HG02970 (cell line): ENCODE measurements around the gene GFPT1.
"Not testable (repeated sequence)": the region's sequence is repeated elsewhere in the genome, so short reads cannot be mapped to it uniquely, and the experiment has no call there.

Source experiments
- ATAC-seq: cut with Tn5 transposase; IDR thresholded peaks from one replicate; pipeline ENCODE4 v1.9.1; 2021; ENCODE audit warnings: mild to moderate bottlenecking, moderate library complexity, moderate number of reproducible peaks; ENCODE audit not compliant: unreplicated experiment, low FRiP score

GFPT1 gene

DNA sequence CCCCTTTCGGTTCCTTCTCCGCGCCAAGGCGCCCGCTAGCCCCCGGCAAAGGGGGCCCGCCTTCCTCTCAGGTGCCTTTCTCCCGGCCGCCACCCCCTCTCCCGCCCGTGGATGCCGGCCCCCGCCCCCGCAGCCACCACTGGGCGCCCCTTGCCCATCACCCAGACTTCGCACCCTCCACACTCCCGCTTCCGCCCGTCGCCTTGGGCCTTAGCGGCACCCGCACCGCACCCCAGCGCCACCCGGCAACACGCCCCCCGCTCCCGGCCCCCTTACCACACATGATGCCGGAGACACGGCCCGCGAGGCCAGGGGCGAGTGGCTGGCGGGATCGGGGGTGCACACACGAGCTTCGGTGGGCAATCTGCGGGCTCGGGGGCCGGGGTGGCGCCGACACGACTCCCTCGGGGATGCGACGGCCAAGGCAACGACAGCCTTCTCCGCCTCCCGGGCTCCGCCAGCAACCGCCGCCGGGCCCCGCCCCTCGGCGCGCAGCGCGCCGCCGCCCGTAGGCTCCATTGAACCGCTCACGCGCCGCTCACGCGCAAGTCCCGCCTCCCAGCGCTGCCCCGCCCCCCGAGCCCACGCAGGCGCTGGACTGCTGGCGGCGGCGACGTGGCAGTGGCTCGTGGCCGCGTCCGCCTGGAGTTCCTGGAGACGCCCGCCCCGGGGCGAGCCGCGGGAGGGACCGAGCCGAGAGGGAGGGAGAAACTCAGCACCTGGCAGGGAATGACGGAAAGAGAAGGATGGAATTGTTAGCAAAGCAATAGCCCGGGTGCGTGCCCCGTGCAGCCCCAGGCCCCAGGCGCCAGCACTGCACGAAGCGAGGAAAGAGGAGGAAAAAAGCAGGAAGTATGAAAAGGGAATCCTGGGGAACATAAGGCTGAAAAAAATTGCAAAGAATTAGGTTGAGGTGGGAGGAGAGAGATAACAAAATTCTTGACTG, at the start of gene GFPT1:
TSS of gene GFPT1 (minus strand) at position 439 of the 946 bp plus-strand sequence. CDS start at position 283, 156 bp downstream.
- ATAC-seq, result peak; percentile 83

GRCh38 chr2:69436596-69436937, 49.5 kb upstream of the GFPT1 start:
- no peak for ATAC-seq

- no peak for ATAC-seq
These were observed 47.7 kb upstream of the GFPT1 start for GRCh38 chr2:69434753-69435152.

DNA sequence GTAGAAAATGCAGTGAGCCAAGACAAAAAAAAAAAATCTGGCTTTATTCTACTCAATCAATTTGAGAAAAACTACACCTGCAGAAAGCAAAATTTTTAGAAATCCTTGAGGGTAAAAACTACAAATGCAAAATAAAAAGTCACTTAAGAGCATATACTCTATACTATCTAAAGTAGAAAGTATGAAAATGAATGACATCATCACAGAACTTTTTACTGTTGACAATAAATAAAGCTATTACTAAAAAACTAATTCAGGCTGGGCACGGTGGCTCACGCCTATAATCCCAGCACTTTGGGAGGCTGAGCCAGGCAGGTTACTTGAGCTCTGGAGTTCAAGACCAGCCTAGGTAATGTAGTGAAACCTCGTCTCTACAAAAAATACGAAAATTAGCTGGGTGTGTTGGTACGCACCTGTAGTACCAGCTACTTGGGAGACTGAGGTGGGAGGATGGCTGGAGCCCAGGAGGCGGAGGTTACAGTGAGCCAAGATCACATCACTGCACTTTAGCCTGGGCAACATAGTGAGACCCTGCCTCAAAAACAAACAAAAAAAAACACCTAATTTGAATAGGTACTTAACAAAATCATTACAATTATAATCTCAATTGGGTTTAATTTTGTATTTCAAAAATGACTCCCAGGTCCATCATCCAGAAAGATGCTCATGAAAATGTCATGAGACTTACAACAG, 42.6 kb upstream of the GFPT1 start:
- ATAC-seq, result no peak

GRCh38 chr2:69428981-69429380, 42.0 kb upstream of the GFPT1 start:
- no peak for ATAC-seq

DNA sequence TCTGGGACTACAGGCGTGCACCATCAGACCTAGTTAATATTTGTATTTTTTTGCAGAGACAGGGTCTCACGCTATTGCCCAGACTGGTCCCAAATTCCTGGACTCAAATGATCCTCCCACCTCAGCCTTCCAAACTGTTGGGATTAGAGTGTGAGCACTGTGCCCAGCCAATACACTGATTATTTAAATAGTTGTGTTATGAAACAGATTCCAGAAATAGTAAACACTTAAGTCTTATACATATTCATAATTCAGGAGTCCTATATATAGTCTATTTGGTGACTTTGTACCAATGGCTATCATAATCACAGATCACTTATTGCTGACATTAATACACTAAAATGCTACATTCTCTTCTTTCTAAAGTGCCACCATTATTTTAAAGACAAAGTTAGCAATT, 37.4 kb upstream of the GFPT1 start:
- ATAC-seq, result no peak

DNA sequence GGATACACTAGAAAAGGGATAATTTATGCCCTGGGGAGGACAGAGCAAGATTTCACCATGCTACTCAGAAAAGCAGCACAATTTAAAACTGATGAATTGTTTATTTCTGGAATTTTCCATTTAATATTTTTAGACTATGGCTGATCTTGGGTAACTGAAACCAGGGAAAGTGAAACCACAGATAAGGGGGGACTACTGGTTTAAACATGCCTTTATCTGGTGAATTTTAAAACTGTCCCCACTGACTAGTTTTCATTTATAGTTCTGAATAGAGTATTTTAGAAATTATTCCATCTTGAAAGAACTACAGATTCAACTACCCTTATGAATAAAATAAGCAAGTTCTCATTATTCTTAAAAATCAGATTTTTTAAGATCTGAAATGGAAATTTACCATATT, 35.2 kb upstream of the GFPT1 start:
- no peak for ATAC-seq

- not testable (repeated sequence) for ATAC-seq
These were observed 32.1 kb upstream of the GFPT1 start for GRCh38 chr2:69419111-69419510.

DNA sequence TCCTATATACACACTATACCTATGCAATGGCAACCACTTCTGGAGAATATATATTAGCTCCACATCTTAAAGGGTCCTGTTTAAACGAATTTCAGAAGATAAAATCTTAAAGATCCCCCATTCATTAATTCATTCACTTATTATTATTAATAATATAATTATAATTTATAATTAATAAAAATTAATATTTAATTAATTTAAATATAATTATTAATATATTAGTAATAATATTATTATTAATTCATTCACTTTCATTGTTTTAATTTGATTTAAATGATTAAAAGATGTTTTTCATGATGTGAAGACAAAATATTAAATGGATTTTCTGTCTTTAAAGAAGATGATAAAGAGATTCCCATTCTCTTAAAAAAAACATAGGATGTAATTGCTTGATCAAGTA, 29.1 kb upstream of the GFPT1 start:
- ATAC-seq, result no peak

DNA sequence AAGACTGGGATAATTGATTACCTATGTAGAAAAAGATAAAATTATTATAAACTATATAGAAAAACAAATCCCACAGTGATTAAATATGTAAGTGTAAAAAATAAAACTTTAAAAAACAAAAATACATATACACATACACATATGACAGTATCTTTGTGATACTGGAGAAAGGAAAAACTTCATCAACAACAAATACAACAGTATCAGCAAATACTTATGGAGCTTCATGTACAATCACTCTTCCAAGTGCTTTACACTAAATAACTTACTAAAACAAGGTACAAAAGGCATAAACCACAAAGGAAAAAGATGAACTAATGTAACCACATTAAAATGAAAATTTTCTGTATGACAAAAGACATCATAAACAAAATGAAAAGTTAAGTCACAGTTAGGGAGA, 24.1 kb upstream of the GFPT1 start:
- ATAC-seq, result no peak

DNA sequence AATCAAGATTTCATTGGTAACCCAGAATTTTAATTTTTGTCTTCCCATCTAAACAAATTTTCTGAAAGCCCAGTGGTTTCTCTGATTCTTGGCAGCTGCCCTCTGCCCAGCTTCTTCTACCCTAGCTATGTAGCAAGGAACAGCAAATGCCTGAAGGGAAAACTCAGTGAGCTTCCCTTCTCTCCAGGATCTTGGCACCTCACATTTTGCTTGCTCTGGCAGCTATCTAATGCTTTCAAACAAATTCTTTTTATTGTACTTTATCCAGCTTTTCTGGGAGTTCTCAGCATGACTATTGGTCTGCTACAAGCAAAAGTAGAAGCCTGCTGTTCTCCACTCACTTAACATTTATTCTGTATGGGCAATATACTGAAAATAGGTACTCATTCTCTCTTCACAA, 18.3 kb upstream of the GFPT1 start:
- ATAC-seq, result no peak

DNA sequence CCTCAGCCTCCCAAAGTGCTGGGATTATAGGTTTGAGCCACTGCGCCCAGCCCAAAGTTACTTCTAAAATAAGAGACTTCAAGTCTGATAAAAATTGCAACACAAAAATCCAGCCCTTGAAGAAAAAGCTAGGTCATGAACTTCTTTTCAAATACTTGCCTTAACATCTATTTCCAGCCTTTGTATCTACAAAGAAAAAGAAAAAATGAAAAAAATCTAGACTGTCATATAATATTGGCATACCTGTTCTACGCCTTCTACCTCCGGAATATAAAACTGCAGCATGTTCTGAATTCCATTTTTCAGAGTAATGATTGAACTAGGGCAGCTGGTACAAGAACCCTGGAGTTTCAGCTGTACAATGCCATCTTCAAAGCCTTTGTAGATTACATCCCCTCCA, 13.1 kb upstream of the GFPT1 start:
- ATAC-seq, result no peak

GRCh38 chr2:69397234-69397633, 10.2 kb upstream of the GFPT1 start:
- no peak for ATAC-seq

GRCh38 chr2:69395866-69396265, 8.8 kb upstream of the GFPT1 start:
- no peak for ATAC-seq

GRCh38 chr2:69393963-69394362, 6.9 kb upstream of the GFPT1 start:
- no peak for ATAC-seq

GRCh38 chr2:69390471-69390870, 3.4 kb upstream of the GFPT1 start:
- no peak for ATAC-seq

GRCh38 chr2:69390001-69390400, 3.0 kb upstream of the GFPT1 start:
- ATAC-seq, result no peak

DNA sequence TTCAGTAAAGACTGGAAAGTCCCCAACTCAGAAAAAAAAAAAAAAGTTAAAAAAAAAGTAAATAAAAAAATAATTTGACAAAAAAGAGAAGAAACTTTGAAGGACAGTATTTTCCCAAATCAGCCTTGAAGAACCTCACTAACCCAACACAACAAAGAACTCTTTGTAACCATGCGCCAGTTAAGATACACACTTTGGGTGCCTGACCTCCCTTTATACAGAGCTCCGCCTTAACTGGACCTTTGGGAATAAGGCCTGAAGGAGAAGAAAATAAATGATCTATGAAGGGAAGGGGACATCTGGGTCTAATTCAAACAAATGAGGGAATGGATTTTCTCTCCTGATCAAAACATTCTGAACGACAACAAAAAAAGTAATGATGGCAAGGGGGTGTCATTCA, 2.2 kb upstream of the GFPT1 start:
- ATAC-seq, result no peak

DNA sequence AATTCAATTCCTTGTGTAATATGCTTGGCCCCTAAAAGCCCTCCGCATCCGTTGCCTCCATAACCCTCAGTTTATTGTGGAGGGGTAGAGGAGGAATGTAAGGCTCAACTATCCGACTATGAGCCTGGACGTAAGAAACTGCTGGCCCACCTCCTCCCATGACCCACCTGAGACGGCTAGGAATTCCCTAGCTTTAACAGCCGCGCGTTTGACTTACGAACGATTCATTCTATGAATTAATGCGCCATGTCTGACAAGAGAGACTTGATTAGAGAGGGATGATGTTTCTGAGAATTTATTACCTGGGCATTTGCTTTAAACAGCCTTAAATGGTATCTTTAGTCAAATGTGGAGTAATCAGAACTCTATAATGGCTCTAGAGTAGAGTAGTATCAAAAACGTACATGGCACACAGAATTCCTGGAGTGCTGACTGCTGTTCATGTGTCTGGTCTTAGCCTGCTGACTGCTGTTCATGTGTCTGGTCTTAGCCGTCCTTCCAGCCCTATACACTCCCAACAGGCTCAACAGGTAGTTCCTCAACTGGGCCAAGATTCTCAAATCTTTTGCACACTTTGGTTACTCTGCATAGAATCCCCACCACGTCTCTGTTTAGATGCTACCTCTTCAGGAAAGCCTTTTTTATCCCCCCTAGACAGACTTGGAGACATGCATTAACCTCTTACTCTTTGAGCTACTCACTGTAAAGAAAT, 899 bp upstream of the GFPT1 start:
- no peak for ATAC-seq

DNA sequence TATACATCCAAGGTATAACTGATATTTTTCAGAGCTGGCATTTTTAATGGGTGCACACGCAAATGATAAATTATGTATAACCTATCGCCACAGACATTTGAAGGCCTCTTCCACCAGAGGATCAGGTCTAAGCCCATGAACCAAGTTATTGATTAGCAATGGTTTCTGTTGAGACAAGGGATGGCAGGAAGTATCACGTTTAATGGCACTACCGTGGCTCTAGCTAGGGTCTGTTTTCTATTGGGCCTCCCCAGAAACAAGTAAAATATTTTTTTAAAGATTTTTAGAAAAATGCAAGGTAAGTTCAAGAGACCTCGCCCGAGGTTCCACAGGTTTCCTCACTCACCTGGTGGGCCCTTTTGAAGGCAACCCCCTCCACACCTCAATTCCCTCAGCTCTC, 667 bp downstream of the GFPT1 start:
- ATAC-seq, result no peak

GRCh38 chr2:69385443-69386151, 1.4 kb downstream of the GFPT1 start:
- no peak for ATAC-seq
